HG02798 (cell line): ENCODE measurements around the gene ZFHX2.
"Not testable (repeated sequence)": the region's sequence is repeated elsewhere in the genome, so short reads cannot be mapped to it uniquely, and the experiment has no call there.

Experiments
- ATAC-seq: cut with Tn5 transposase; IDR thresholded peaks from one replicate; pipeline ENCODE4 v1.9.1; 2021; ENCODE audit warnings: mild to moderate bottlenecking; ENCODE audit not compliant: unreplicated experiment, poor library complexity

The ZFHX2 gene

GRCh38 chr14:23551266-23552028, at the start of gene ZFHX2:
TSS of gene ZFHX2 (minus strand) at chr14:23551765. CDS start at chr14:23535325, 16,440 bp downstream.
- ATAC-seq: peak; percentile 64

DNA sequence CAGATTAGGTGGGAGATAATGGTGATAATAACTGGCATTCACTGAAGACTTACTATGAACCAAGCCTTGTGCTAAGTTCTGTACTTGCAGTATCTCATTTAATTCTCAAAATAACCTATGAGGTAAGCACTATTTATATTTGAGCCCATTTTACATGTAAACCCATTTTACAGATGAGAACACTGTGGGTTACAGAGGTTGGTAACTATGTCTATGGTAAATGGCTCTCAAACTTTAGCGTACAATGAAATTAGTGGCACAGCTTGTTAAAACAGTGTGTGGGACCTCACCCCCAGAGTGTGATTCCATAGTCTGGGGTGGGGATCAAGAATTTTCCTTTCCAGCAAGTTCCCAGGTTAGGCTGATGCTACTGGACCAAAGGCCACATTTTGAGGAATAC, 49.2 kb upstream of the ZFHX2 start:
- ATAC-seq: no peak

GRCh38 chr14:23600322-23600707, 48.8 kb upstream of the ZFHX2 start:
- no peak for ATAC-seq

DNA sequence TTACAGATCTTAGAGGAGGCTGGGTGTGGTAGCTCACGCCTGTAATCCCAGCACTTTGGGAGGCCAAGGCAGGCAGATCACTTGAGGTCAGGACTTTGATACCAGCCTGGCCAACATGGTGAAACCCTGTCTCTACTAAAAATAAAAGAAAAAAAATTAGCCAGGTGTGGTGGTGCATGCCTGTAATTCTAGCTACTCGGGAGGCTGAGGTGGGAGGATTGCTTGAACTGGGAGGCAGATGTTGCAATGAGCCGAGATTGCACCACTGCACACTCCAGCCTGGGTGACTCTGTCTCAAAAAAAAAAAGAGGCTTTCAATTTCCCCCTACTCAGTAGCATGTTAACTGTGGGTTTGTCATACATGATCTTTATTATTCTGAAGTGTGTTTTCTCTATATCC, 42.6 kb upstream of the ZFHX2 start:
- ATAC-seq: not testable (repeated sequence)

DNA sequence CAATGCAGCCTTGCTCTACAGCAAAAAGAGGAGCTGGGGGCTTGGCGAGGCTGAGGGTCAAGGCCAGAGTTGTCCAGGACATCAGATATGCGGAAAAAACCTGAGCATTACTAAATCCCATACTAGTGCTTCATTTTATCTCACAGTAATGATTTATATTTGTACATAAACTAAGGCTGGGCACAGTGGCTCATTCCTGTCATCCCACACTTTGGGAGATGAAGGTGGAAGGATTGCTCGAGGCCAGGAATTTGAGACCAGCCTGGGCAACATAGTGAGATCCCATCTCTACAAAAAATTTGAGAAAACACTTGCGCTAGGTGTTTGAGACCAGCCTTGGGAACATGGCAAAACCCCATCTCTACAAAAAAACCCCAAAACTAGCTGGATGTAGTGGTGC, 38.6 kb upstream of the ZFHX2 start:
- ATAC-seq: no peak

DNA sequence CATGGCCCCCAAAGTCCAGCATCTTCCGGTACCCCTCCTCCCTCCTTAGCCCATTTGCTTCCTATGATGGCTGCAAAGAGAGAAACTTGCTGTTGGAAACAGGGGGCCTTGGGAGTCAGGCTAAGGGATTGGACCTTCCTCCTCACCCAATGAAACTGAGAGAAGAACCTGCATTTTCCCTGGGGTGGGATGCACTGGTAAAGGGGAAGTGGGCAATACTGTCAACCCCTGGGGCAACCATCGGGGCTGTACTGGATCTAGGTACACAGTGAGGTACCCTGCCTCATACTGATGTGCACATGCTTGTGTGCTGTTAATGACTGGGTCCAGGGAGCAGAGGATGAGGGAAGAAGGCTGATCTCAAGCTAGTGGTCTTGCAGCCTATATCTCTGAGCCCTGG, 38.0 kb upstream of the ZFHX2 start:
- no peak for ATAC-seq

DNA sequence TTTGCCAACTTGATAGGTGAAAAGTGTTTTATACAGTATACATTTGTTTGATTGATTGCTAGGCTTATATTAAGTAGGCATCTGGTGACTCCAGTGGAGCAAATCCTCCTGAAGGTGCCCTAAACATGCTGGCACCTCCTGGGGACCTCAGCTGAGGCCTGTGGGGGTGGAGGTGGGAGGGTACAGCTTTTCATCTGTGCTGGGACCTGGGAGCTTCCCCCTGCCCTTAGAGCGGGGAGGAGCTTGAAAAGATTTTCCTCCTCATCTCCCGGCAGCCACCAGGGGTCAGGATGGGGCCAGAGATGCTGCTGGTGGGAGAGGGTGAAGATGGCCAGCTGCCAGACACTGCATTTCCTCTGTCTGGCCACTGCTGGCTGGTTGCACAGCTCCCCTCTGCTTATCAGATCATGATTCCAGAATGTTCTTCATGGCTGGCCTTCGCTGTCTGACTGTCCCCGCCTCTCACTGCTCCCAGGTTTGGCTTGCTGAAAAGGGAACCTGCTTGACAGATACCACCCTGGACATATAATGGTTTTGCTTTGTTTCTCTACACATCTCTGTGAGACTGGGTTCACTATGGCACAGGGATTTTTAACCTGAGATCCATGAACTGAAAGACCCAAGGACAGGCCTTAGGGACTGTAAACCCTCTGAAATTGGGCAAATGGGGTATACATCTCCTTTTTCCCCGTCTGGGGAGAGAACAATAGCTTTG, 37.5 kb upstream of the ZFHX2 start:
- ATAC-seq: peak; percentile 97

- not testable (repeated sequence) for ATAC-seq
Observed at GRCh38 chr14:23584527-23585203, 33.1 kb upstream of the ZFHX2 start.

DNA sequence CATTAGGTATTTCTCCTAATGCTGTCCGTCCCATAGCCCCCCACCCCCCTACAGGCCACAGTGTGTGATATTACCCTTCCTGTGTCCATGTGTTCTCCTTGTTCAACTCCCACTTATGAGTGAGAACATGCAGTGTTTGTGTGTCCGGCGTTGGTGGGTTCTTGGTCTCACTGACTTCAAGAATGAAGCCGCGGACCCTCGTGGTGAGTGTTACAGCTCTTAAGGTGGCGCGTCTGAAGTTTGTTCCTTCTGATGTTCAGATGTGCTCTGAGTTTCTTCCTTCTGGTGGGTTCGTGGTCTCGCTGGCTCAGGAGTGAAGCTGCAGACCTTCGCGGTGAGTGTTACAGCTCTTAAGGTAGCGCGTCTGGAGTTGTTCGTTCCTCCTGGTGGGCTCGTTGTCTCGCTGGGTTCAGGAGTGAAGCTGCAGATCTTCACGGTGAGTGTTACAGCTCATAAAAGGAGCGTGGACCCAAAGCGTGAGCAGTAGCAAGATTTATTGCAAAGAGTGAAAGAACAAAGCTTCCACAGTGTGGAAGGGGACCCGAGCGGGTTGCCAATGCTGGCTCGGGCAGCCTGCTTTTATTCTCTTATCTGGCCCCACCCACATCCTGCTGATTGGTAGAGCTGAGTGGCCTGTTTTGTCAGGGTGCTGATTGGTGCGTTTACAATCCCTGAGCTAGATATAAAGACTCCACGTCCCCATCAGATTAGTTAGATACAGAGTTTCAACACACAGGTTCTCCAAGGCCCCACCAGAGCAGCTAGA, 32.4 kb upstream of the ZFHX2 start:
- not testable (repeated sequence) for ATAC-seq

GRCh38 chr14:23582906-23583760, 31.6 kb upstream of the ZFHX2 start:
- ATAC-seq: no peak

DNA sequence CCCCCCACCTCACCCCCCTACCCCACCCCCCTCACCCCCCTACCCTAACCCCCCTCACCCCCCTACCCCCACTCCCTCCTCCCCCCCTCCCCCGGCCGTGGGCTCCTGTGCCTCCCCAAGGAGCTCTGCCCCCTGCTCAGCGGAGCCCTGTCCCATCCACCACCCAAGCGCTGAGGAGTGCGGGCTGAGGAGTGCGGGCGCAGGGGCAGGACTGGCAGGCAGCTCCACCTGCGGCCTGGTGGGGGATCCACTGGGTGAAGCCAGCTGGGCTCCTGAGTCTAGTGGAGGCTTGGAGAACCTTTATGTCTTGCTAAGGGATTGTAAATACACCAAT, 29.4 kb upstream of the ZFHX2 start:
- no peak for ATAC-seq

DNA sequence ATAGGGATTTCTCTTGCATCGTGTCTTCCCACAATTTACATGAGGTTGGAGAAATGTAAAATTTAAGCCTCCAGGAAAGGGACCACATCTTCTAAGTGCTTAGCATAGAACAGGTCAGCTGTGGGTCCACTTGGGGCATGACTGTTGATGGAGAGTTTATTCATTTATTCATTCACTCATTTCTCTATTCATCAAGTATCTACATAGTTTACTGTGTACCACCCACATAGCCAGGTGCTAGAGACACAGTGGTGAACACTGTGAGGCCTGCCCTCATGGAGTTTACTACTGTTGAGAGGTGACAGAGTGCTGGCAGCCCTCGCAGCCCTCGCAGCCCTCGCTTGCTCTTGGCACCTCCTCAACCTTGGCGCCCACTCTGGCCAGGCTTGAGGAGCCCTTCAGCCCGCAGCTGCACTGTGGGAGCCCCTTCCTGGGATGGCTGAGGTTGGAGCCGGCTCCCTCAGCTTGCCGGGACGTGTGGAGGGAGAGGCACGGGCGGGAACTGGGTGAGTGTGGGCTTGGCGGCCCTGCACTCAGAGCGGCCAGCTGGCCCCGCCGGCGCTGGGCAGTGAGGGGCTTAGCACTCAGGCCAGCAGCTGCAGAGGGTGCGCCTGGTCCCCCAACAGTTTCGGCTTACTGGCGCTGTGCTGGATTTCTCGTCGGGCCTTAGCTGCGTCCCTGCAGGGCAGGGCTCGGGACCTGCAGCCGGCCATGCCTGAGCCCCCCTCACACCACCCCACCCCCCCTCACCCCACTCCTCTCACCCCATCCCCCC, 28.8 kb upstream of the ZFHX2 start:
- ATAC-seq: no peak

DNA sequence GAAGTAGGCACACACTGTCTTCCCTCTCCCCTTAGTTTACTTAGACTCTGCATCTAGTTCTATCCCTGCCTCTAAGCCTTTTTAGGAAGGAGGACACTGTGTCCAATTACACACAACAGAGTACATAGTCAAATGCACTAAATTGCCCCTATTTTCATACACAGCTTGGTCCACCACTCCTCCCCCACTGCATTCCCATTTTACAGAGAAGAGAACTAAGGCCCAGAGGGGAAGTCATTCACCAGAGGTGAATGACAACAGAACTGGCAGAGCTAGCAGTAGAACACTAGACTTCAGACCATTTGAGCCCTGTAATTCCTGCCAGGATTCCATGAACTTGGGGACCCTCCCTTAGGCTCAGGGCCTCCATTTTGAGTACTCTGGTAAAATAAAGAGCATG, 28.2 kb upstream of the ZFHX2 start:
- ATAC-seq: no peak

GRCh38 chr14:23579311-23579630, 27.7 kb upstream of the ZFHX2 start:
- ATAC-seq: no peak

- no peak for ATAC-seq
Observed at GRCh38 chr14:23578560-23579310, 27.2 kb upstream of the ZFHX2 start, which contains the start of gene JPH4. TSS of gene JPH4 (minus strand) at chr14:23578790. CDS start at chr14:23577453, 1,337 bp downstream.

GRCh38 chr14:23577710-23578392, 26.3 kb upstream of the ZFHX2 start:
- ATAC-seq: no peak

DNA sequence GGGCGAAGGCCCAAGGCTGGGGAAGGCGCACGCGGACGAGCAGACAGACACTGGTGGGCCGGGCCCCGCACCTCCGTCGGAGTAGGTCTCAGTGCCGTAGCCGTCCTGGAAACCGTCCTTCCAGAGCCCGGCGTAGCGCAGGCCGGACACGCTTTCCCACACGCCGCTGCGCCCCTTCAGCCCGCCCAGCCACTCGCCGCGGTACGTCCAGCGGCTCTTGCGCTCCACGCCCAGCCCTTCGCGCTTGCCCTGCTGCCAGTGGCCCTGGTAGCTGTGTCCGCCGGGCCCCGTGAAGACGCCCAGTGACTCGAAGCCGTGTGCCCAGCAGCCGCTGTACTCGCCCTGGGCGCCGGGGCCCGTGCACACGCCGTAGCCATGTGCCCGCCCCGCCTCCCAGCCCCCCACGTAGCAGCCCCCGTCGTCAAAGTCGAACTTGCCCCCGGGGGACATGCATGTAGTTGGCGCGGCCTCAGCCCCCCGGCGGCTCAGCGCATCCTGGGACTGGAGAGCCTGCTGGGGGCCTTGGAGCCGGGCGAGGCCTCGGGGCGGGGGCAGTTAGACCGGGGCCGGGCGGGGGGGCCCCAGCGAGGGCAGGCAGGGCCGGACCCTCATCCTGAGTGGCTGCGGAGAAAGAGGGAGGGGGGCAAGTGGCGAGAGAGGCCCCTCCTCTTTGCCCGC, 25.6 kb upstream of the ZFHX2 start:
- ATAC-seq: no peak
